PFSK-1 (cell line): ENCODE measurements around the gene PANX1.

ENCODE experiments used
- POLR2AphosphoS5 ChIP-seq: IDR thresholded peaks from 2 replicates; pipeline ENCODE4 v1.6.1; 2012; ENCODE audit warnings: low read depth, mild to moderate bottlenecking, control low read depth, low read length, moderate library complexity
- TAF1 ChIP-seq: IDR thresholded peaks from 2 replicates; pipeline ENCODE4 v1.6.1; 2012; ENCODE audit warnings: low read length, control low read depth, borderline replicate concordance; ENCODE audit not compliant: insufficient read depth
- TF ChIP-seq, protein P1 (sequence below), 2 experiments: IDR thresholded peaks; 2 replicates each; pipeline versions ENCODE4 v1.6.1 to v1.8.0; 2011 to 2012; ENCODE audit warnings: low read depth in 2 of 2, low read length in 2 of 2, control low read depth in 1 of 2, inconsistent platforms in 1 of 2, mild to moderate bottlenecking in 1 of 2, moderate library complexity in 1 of 2; ENCODE audit not compliant: insufficient read depth in 1 of 2

DNA sequence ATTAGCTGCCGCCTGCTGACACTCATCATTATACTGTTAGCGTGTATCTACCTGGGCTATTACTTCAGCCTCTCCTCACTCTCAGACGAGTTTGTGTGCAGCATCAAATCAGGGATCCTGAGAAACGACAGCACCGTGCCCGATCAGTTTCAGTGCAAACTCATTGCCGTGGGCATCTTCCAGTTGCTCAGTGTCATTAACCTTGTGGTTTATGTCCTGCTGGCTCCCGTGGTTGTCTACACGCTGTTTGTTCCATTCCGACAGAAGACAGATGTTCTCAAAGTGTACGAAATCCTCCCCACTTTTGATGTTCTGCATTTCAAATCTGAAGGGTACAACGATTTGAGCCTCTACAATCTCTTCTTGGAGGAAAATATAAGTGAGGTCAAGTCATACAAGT lies 51.1 kb downstream of the PANX1 start:
- TF ChIP-seq TAF1, result no peak
- TF ChIP-seq, protein P1, sequence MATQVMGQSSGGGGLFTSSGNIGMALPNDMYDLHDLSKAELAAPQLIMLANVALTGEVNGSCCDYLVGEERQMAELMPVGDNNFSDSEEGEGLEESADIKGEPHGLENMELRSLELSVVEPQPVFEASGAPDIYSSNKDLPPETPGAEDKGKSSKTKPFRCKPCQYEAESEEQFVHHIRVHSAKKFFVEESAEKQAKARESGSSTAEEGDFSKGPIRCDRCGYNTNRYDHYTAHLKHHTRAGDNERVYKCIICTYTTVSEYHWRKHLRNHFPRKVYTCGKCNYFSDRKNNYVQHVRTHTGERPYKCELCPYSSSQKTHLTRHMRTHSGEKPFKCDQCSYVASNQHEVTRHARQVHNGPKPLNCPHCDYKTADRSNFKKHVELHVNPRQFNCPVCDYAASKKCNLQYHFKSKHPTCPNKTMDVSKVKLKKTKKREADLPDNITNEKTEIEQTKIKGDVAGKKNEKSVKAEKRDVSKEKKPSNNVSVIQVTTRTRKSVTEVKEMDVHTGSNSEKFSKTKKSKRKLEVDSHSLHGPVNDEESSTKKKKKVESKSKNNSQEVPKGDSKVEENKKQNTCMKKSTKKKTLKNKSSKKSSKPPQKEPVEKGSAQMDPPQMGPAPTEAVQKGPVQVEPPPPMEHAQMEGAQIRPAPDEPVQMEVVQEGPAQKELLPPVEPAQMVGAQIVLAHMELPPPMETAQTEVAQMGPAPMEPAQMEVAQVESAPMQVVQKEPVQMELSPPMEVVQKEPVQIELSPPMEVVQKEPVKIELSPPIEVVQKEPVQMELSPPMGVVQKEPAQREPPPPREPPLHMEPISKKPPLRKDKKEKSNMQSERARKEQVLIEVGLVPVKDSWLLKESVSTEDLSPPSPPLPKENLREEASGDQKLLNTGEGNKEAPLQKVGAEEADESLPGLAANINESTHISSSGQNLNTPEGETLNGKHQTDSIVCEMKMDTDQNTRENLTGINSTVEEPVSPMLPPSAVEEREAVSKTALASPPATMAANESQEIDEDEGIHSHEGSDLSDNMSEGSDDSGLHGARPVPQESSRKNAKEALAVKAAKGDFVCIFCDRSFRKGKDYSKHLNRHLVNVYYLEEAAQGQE (IDR thresholded peaks at IDR 0.05; ENCODE audit: insufficient read depth in 1 of 2, low read depth in 2 of 2, low read length in 2 of 2), result no peak
- TF ChIP-seq POLR2AphosphoS5, result no peak
